Testis (tissue), 3 donors: ENCODE results near the gene SPOCK2. TPM values are rescaled to one million over a fixed set of nuclear protein-coding genes. Genes with fewer than 3 reads are reported as not detected.

Experiments
- DNase-seq: peaks from one replicate; pipeline ENCODE4 v3.0.0-alpha.2; 2019
- H3K27ac ChIP-seq, 2 donors: fragments of 200-600 bp; sonication (generic); one replicate each; pipeline ENCODE4 v1.5.1; 2019
- H3K27me3 ChIP-seq: fragments of 200-600 bp; sonication (generic); one replicate; pipeline ENCODE4 v1.5.1; 2019
- H3K36me3 ChIP-seq: fragments of 200-600 bp; sonication (generic); one replicate; pipeline ENCODE4 v1.5.1; 2017; ENCODE audit warnings: low read depth; ENCODE audit errors: missing control alignments
- H3K4me1 ChIP-seq: fragments of 200-600 bp; sonication (generic); one replicate; pipeline ENCODE4 v1.5.1; 2019
- H3K4me3 ChIP-seq, 2 donors: fragments of 200-600 bp; sonication (generic); one replicate each; pipeline ENCODE4 v1.5.1; 2017 to 2019
- H3K9me3 ChIP-seq: fragments of 200-600 bp; sonication (generic); one replicate; pipeline ENCODE4 v1.5.1; 2017
- CTCF ChIP-seq, 3 experiments: fragments of 450-650 bp in 2 of 3; fragments of 200-600 bp in 1 of 3; sonication (generic) in 1 of 3; IDR thresholded peaks; one replicate each; pipeline ENCODE4 v1.5.1; 2016 to 2019; ENCODE audit warnings: antibody characterized with exemption in 3 of 3, mild to moderate bottlenecking in 2 of 3, moderate library complexity in 1 of 3
- POLR2A ChIP-seq: fragments of 450-650 bp; IDR thresholded peaks from one replicate; pipeline ENCODE4 v1.6.1; 2017; ENCODE audit warnings: antibody characterized with exemption, mild to moderate bottlenecking, moderate library complexity
- WGBS, 2 donors: methylation state at CpG; one replicate each; pipeline ENCODE4 v1.1.5; 2018; 5-methylcytosine and 5-hydroxymethylcytosine counted together
- intact Hi-C: fragments of 100-400 bp; cut with DNase I; formaldehyde crosslinking; loops from one replicate; pipeline ENCODE4 v1.15.1; 2023; ENCODE audit warnings: low total_unique reads
- polyA plus RNA-seq: library from polyadenylated mRNA; stranded (reverse); fragments of 350-450 nt; fragmentation: Illumina TruSeq; extraction: RNeasy Lipid Tissue Mini Kit (QIAGEN cat#74804); gene quantifications from one replicate; pipeline ENCODE4 v1.2.3, GENCODE V29; 2014; ENCODE audit warnings: low read depth, low replicate concordance; ENCODE audit not compliant: insufficient read depth
- total RNA-seq, 2 donors: library from RNA; depleted of rRNA; stranded (reverse); fragments of >200 nt; gene quantifications; one replicate each; pipeline ENCODE4 v1.2.3, GENCODE V29; 2016

The SPOCK2 gene
- total and polyA plus RNA-seq, 3 donors from 2014 or later, result 73.6 to 212 (median 113) TPM

GRCh38 chr10:72061491-72061890 is 26.9 kb downstream of the SPOCK2 start:
- H3K36me3 ChIP-seq, result no peaks in the 10 kb centered on the region
- no peak overlapping the region for H3K4me3 ChIP-seq
- H3K27me3 ChIP-seq, result no peaks in the 10 kb centered on the region
- H3K4me1 ChIP-seq, result peaks cover 30% of the 10 kb centered on the region
- intact Hi-C loops, result no loop called here
- TF ChIP-seq CTCF (IDR thresholded peaks at IDR 0.05), result no peak
- TF ChIP-seq POLR2A, result no peak
- no peak for DNase-seq
- no peak overlapping the region for H3K27ac ChIP-seq
- H3K9me3 ChIP-seq, result no peaks in the 10 kb centered on the region
- WGBS, 2 donors, result 84 to 97% methylated on average over 5 of the region's 5 CpGs

- Histone ChIP-seq H3K27me3 (no peaks in the 10 kb centered on the region), H3K4me3 (no peak overlapping the region), H3K27ac (no peak overlapping the region), H3K9me3 (no peaks in the 10 kb centered on the region), H3K36me3 (no peaks in the 10 kb centered on the region), H3K4me1 (peaks cover 17% of the 10 kb centered on the region)
- intact Hi-C loops, result loop anchor here (10.0 kb wide), 1 partner anchor 155 kb away; the partner anchor contains the start of genes ANAPC16 and ASCC1
- TF ChIP-seq CTCF (IDR thresholded peaks at IDR 0.05) (no peak), POLR2A (no peak)
- no peak for DNase-seq
- WGBS, 2 donors, result 85 to 88% methylated on average over 19 of the region's 19 CpGs
These were observed 28.2 kb downstream of the SPOCK2 start for GRCh38 chr10:72059843-72060822.

GRCh38 chr10:72058989-72059842 is 29.1 kb downstream of the SPOCK2 start:
- no peak overlapping the region for H3K4me3 ChIP-seq
- no peak for DNase-seq
- TF ChIP-seq CTCF (IDR thresholded peaks at IDR 0.05), result no peak
- TF ChIP-seq POLR2A, result no peak
- no peaks in the 10 kb centered on the region for H3K27me3 ChIP-seq
- peaks cover 13% of the 10 kb centered on the region for H3K4me1 ChIP-seq
- intact Hi-C loops, result loop anchor here (10.0 kb wide), 1 partner anchor 156 kb away; the partner anchor contains the start of genes ANAPC16 and ASCC1
- 76 to 80% methylated on average over 21 of the region's 21 CpGs for WGBS, 2 donors
- H3K9me3 ChIP-seq, result no peaks in the 10 kb centered on the region
- no peaks in the 10 kb centered on the region for H3K36me3 ChIP-seq
- no peak overlapping the region for H3K27ac ChIP-seq

GRCh38 chr10:72058347-72058898 is 29.9 kb downstream of the SPOCK2 start:
- intact Hi-C loops, result loop anchor here (10.0 kb wide), 1 partner anchor 156 kb away; the partner anchor contains the start of genes ANAPC16 and ASCC1
- 79 to 91% methylated on average over 12 of the region's 12 CpGs for WGBS, 2 donors
- Histone ChIP-seq H3K27me3 (no peaks in the 10 kb centered on the region), H3K9me3 (no peaks in the 10 kb centered on the region), H3K27ac (peak overlapping the region in 1 of 2 donors; percentile 45), H3K36me3 (no peaks in the 10 kb centered on the region), H3K4me3 (no peak overlapping the region), H3K4me1 (peaks cover 13% of the 10 kb centered on the region)
- DNase-seq, result no peak
- TF ChIP-seq CTCF (IDR thresholded peaks at IDR 0.05) (no peak), POLR2A (no peak)
